ENCODE data around the gene SLC16A6.
"Not testable (repeated sequence)": the region's sequence is repeated elsewhere in the genome, so short reads cannot be mapped to it uniquely, and the experiment has no call there.

The SLC16A6 gene

DNA sequence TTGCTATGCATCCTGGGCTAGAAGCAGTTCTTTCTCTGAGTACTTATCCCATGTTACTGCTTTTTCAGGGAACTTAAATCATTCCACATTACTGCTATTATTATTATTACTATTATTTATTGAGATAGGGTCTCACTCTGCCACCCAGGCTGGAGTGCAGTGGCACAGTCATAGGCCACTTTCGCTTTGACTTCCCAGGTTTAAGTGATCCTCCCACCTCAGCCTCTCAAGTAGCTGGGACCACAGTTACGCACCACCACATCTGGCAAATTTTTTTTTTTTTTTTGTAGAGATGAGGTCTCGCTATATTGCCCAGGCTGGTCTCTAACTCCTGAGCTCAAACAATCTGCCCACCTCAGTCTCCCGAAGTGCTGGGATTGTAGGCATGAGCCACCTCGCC, 71.5 kb downstream of the SLC16A6 start:
- not testable (repeated sequence) for DNase-seq (ENCODE audit: low spot score)
